Ovary (tissue), 9 donors: ENCODE measurements around the gene SLC16A12. TPM values are rescaled to one million over a fixed set of nuclear protein-coding genes. Genes with fewer than 3 reads are reported as not detected.
"Not testable (repeated sequence)": the region's sequence is repeated elsewhere in the genome, so short reads cannot be mapped to it uniquely, and the experiment has no call there.

Experiments used
- DNase-seq, 5 donors: peaks; one replicate each; pipeline ENCODE4 v3.0.0-alpha.2; 2019 to 2020
- H3K27ac ChIP-seq, 2 donors: fragments of 200-600 bp; one replicate each; pipeline versions ENCODE4 v1.5.1 to v1.8.0; 2019 to 2022
- H3K27me3 ChIP-seq: fragments of 200-600 bp; one replicate; pipeline ENCODE4 v1.8.0; 2022
- H3K36me3 ChIP-seq: fragments of 200-600 bp; sonication (generic); one replicate; pipeline ENCODE4 v1.5.1; 2019
- H3K4me1 ChIP-seq: one replicate; pipeline ENCODE4 v1.8.1; 2013; ENCODE audit warnings: mild to moderate bottlenecking, moderate library complexity; ENCODE audit not compliant: insufficient read depth
- H3K4me3 ChIP-seq: fragments of 200-600 bp; sonication (generic); one replicate; pipeline ENCODE4 v1.5.1; 2017
- H3K9me3 ChIP-seq, 2 donors: fragments of 200-600 bp in 1 of 2; sonication (generic) in 1 of 2; one replicate each; pipeline versions ENCODE4 v1.5.1 to v1.8.1; 2013 to 2019; ENCODE audit warnings: mild to moderate bottlenecking in 1 of 2, moderate library complexity in 1 of 2
- CTCF ChIP-seq, 3 donors: fragments of 450-650 bp in 2 of 3; fragments of 200-600 bp in 1 of 3; IDR thresholded peaks; one replicate each; pipeline versions ENCODE4 v1.5.1 to v1.8.0; 2016 to 2022; ENCODE audit warnings: antibody characterized with exemption in 3 of 3, mild to moderate bottlenecking in 1 of 3
- EP300 ChIP-seq: sonication (generic); formaldehyde crosslinking; IDR thresholded peaks from one replicate; pipeline ENCODE4 v1.6.1; 2017; ENCODE audit warnings: antibody characterized with exemption
- POLR2A ChIP-seq: fragments of 450-650 bp; IDR thresholded peaks from one replicate; pipeline ENCODE4 v1.6.1; 2017; ENCODE audit warnings: antibody characterized with exemption, mild to moderate bottlenecking, moderate library complexity
- WGBS, 3 donors: extraction: QIAGEN DNeasy Blood & Tissue Kit in 1 of 3; methylation state at CpG; one replicate each; pipeline versions ENCODE4 v1.1.5 to v1.1.7; 2013 to 2017; 5-methylcytosine and 5-hydroxymethylcytosine counted together
- intact Hi-C, 4 donors: fragments of 100-400 bp; cut with DNase I; formaldehyde crosslinking; loops; one replicate each; pipeline versions ENCODE4 v1.11.0 to v1.15.1; 2022 to 2023
- polyA plus RNA-seq, 2 donors: library from polyadenylated mRNA; stranded (reverse); fragments of 200-250 nt in 1 of 2; fragments of 350-450 nt in 1 of 2; fragmentation: Illumina TruSeq in 1 of 2; extraction: RNeasy Lipid Tissue Mini Kit (QIAGEN cat#74804) in 1 of 2; gene quantifications; one replicate each; pipeline ENCODE4 v1.2.3, GENCODE V29; 2013 to 2014
- total RNA-seq, 7 donors: library from RNA; depleted of rRNA in 2 of 7; stranded (reverse); fragments of >200 nt in 2 of 7; fragmentation: NEBNext Ultra II Directional in 3 of 7; extraction: Animal tissue kit (Norgen Biotek cat#: 25700) in 3 of 7; gene quantifications; one replicate each; pipeline versions ENCODE4 v1.1.0 to v1.2.4, GENCODE V29; 2016 to 2023
- donor health status: DM: no; HTN: no; CAD: no; lungs with moderate emphysema.
- donor health status: DM: no; HTN: no; CAD: no.
- donor health status: Bipolar disorder and iron deficiency.
- donor health status: DM: yes; HTN: yes; CAD: no.
- donor health status: DM: no; HTN: no; CAD: no.
- donor health status: DM: yes; HTN: yes; CAD: no.

Gene SLC16A12
- total and polyA plus RNA-seq, 9 donors, result 0.05 to 4.7 (median 1.1) TPM

DNA sequence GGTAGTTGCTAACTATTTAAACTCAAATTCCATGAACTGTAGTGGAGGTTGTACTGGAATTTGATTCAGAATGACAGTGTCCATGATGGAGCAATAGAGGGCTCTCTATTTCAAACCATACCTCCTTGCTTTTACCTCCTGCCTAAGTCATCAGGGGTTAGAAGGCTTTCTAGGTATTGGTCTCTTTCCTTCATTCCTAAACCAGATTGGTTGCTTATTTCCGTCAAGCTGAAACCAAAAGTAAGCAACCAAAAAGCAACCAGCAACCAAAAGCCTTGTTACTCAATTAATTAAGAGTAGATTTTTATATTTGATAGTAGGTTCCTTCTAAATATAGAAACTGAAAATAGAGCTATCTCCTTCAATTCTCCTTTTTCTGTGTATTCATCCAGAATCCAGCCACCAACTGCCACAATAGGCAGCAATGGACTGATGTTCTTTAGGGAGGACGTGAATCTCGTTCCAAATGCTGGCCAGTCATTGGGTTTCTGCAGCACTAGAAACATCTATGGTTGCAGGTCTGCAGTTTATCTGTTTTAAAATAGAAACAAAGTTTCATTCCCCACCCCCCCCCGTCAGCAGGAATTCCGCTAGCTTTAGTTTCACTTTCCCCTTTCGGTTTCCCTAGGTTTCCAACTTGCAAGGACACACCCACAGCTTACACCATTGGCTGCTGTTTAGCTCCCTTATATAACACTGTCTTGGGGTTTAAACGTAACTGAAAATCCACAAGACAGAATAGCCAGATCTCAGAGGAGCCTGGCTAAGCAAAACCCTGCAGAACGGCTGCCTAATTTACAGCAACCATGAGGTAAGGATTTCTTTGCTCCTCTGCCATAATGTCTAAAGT lies 143.3 kb downstream of the SLC16A12 start, which contains the start of gene IFIT1:
Gene IFIT1 (plus strand): TSS at position 717 of the 850 bp plus-strand sequence. CDS start 90 bp downstream, at position 807.
- peak within 1 kb of the TSS; percentile 66 for H3K4me3 ChIP-seq
- 1 to 2% (median 1%) methylated on average over 8 of the region's 8 CpGs for WGBS, 3 donors
- DNase-seq, result peak; percentile 29 to 67 (median 36)
- H3K4me1 ChIP-seq, result peaks cover 5% of the 10 kb centered on the region
- no peaks in the 10 kb centered on the region for H3K9me3 ChIP-seq
- no peaks in the 10 kb centered on the region for H3K36me3 ChIP-seq
- peak within 1 kb of the TSS in 1 of 2 donors; percentile 75 for H3K27ac ChIP-seq
- intact Hi-C loops, result no loop called here
- TF ChIP-seq EP300, result no peak
- no peak for TF ChIP-seq CTCF (IDR thresholded peaks at IDR 0.05)
- TF ChIP-seq POLR2A, result no peak
- H3K27me3 ChIP-seq, result no peaks in the 10 kb centered on the region

DNA sequence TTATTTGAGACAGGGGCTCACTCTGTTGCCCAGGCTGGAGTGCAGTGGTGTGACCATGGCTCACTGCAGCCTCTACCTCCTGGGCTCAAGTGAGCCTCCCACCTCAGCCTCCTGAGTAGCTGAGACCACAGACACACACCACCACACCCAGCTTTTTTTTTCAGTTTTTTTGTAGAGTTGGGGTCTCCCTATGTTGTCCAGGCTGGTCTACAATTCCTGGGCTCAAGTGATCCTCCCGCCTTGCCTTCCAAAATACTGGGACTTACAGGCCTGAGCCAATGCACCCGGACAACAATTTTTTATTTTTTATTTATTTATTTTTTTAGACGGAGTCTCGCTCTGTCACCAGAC lies 144.2 kb downstream of the SLC16A12 start:
- H3K36me3 ChIP-seq, H3K27me3 ChIP-seq, H3K4me3 ChIP-seq, H3K9me3 ChIP-seq, intact Hi-C loops, H3K4me1 ChIP-seq, DNase-seq: not testable (repeated sequence)
- H3K27ac ChIP-seq, result peak overlapping the region in 1 of 2 donors; percentile 8
- WGBS, 3 donors, result 92 to 96% (median 95%) methylated on average over 4 of the region's 4 CpGs

GRCh38 chr10:89390476-89391225 lies 144.7 kb downstream of the SLC16A12 start:
- H3K27ac ChIP-seq, result peak overlapping the region in 1 of 2 donors; percentile 8
- TF ChIP-seq EP300 (no peak), CTCF (IDR thresholded peaks at IDR 0.05) (no peak), POLR2A (no peak)
- H3K27me3 ChIP-seq, result no peaks in the 10 kb centered on the region
- no peak for DNase-seq
- no peaks in the 10 kb centered on the region for H3K9me3 ChIP-seq
- no peak overlapping the region for H3K4me3 ChIP-seq
- intact Hi-C loops, result no loop called here
- WGBS, 3 donors, result 78 to 90% (median 86%) methylated on average over 5 of the region's 5 CpGs
- peaks cover 5% of the 10 kb centered on the region for H3K4me1 ChIP-seq
- no peaks in the 10 kb centered on the region for H3K36me3 ChIP-seq

DNA sequence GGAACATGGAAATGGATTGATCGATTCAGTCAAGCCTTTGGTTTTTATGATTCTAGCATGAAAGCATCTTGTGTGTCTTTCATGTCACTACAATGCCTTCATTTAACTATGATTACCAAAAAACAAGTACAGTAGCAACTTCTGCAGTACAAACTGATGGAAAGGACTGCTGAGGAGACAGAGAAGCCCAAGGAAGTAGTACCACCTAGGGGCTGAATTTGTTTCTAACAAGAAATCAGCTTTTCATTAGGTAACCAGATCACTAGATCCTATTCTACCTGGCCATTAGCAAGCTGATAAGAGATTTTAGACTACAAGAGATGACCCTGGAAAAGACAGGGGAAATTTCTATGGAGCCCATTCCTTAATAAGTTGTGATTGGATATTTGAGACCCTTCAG lies 146.1 kb downstream of the SLC16A12 start:
- no peak overlapping the region for H3K27ac ChIP-seq

More for the DNA sequence above, 146.1 kb downstream of the SLC16A12 start:
- no peak for TF ChIP-seq EP300
- TF ChIP-seq CTCF (IDR thresholded peaks at IDR 0.05), result peak; percentile 32 to 59 (median 33)
- TF ChIP-seq POLR2A, result no peak
- Histone ChIP-seq H3K36me3 (no peaks in the 10 kb centered on the region), H3K9me3 (no peaks in the 10 kb centered on the region), H3K4me3 (no peak overlapping the region), H3K27me3 (no peaks in the 10 kb centered on the region), H3K4me1 (no peaks in the 10 kb centered on the region)
- DNase-seq, result no peak
- 74 to 82% (median 78%) methylated on average over 1 of the region's 1 CpG for WGBS, 3 donors
- intact Hi-C loops, result no loop called here
